DOHH2 (cell line): ENCODE measurements around the gene SPNS2.

Experiments
- CTCF ChIP-seq: fragments of 200-600 bp; sonication (generic); IDR thresholded peaks from one replicate; pipeline ENCODE4 v1.5.1; 2014; ENCODE audit warnings: antibody characterized with exemption, mild to moderate bottlenecking, low read depth, low read length; ENCODE audit not compliant: poor library complexity, severe bottlenecking
- EZH2phosphoT487 ChIP-seq: fragments of 200-600 bp; sonication (generic); IDR thresholded peaks from 2 replicates; pipeline ENCODE4 v1.6.1; 2017; ENCODE audit warnings: borderline replicate concordance, mild to moderate bottlenecking, antibody characterized with exemption, low read length, moderate library complexity, mixed read lengths

GRCh38 chr17:4520060-4520893, 21.6 kb downstream of the SPNS2 start:
- TF ChIP-seq CTCF (no peak), EZH2phosphoT487 (no peak)
